ENCODE measurements around the gene HLA-DOB. TPM values are rescaled to one million over a fixed set of nuclear protein-coding genes. Genes with fewer than 3 reads are reported as not detected.
"Not testable (repeated sequence)": the region's sequence is repeated elsewhere in the genome, so short reads cannot be mapped to it uniquely, and the experiment has no call there.

Gene HLA-DOB
- polyA plus RNA-seq, 5 donors, result 0.27 to 0.63 (median 0.38) TPM

- no peak for DNase-seq
These were observed 1.7 kb downstream of the HLA-DOB start for GRCh38 chr6:32815115-32815514.

GRCh38 chr6:32814145-32814544 is 2.7 kb downstream of the HLA-DOB start:
- DNase-seq, result no peak

- DNase-seq, result peak; percentile 25 to 39
These were observed 7.6 kb downstream of the HLA-DOB start for GRCh38 chr6:32809171-32809570.

- no peak for DNase-seq
These were observed 9.7 kb downstream of the HLA-DOB start for GRCh38 chr6:32807020-32807580.

- not testable (repeated sequence) for DNase-seq
These were observed 11.4 kb downstream of the HLA-DOB start for GRCh38 chr6:32805404-32805803.

GRCh38 chr6:32803416-32803815 is 13.4 kb downstream of the HLA-DOB start:
- no peak for DNase-seq

GRCh38 chr6:32799740-32800139 is 17.1 kb downstream of the HLA-DOB start:
- no peak for DNase-seq

- no peak for DNase-seq
These were observed 17.6 kb downstream of the HLA-DOB start for GRCh38 chr6:32799168-32799567.

GRCh38 chr6:32796848-32797776 is 19.7 kb downstream of the HLA-DOB start:
- DNase-seq, result peak; percentile 58 to 76

GRCh38 chr6:32794510-32794909 is 22.3 kb downstream of the HLA-DOB start:
- no peak for DNase-seq

- DNase-seq, result no peak
These were observed 23.8 kb downstream of the HLA-DOB start for GRCh38 chr6:32792901-32793435.

GRCh38 chr6:32790306-32790705 is 26.5 kb downstream of the HLA-DOB start:
- DNase-seq, result no peak

- DNase-seq, result peak; percentile 16 to 55
These were observed 30.8 kb downstream of the HLA-DOB start for GRCh38 chr6:32785781-32786533.

GRCh38 chr6:32782923-32783322 is 33.9 kb downstream of the HLA-DOB start:
- not testable (repeated sequence) for DNase-seq

GRCh38 chr6:32779036-32779435 is 37.8 kb downstream of the HLA-DOB start:
- DNase-seq, result no peak

GRCh38 chr6:32775071-32775470 is 41.7 kb downstream of the HLA-DOB start:
- DNase-seq, result no peak

GRCh38 chr6:32774426-32774825 is 42.4 kb downstream of the HLA-DOB start:
- no peak for DNase-seq

- no peak for DNase-seq
These were observed 44.1 kb downstream of the HLA-DOB start for GRCh38 chr6:32772656-32773055.

GRCh38 chr6:32764048-32764447 is 52.8 kb downstream of the HLA-DOB start:
- no peak for DNase-seq

- DNase-seq, result no peak
These were observed 53.4 kb downstream of the HLA-DOB start, which contains the start of gene HLA-DQB2 for GRCh38 chr6:32763421-32763820. HLA-DQB2 (minus strand) TSS chr6:32763532; CDS start chr6:32763470, 62 bp downstream.

All from right lung (tissue), 5 donors.